GM21576 (cell line): ENCODE measurements around the gene MEX3A.
"Not testable (repeated sequence)": the region's sequence is repeated elsewhere in the genome, so short reads cannot be mapped to it uniquely, and the experiment has no call there.

ENCODE experiments used
- ATAC-seq: cut with Tn5 transposase; IDR thresholded peaks from one replicate; pipeline ENCODE4 v1.9.1; 2021; ENCODE audit warnings: mild to moderate bottlenecking, moderate library complexity; ENCODE audit not compliant: unreplicated experiment

The MEX3A gene

GRCh38 chr1:156118177-156118868 is 36.1 kb upstream of the MEX3A start:
- ATAC-seq: no peak

GRCh38 chr1:156117414-156118176 is 35.3 kb upstream of the MEX3A start:
- ATAC-seq: no peak

- ATAC-seq: not testable (repeated sequence)
Measured at GRCh38 chr1:156116731-156117130, 34.5 kb upstream of the MEX3A start.

GRCh38 chr1:156115514-156116374 is 33.5 kb upstream of the MEX3A start:
- ATAC-seq: no peak

- no peak for ATAC-seq
Measured at GRCh38 chr1:156114919-156115513, 32.8 kb upstream of the MEX3A start.

- peak; percentile 62 for ATAC-seq
Measured at GRCh38 chr1:156114101-156114918, 32.0 kb upstream of the MEX3A start, which contains the start of gene LMNA. LMNA (plus strand) TSS chr1:156114711; CDS start chr1:156114919, 208 bp downstream.

GRCh38 chr1:156113282-156113950 is 31.2 kb upstream of the MEX3A start:
- no peak for ATAC-seq

GRCh38 chr1:156112276-156113137 is 30.2 kb upstream of the MEX3A start:
- ATAC-seq: no peak

GRCh38 chr1:156111355-156111962 is 29.2 kb upstream of the MEX3A start:
- ATAC-seq: no peak

GRCh38 chr1:156110252-156110651 is 28.0 kb upstream of the MEX3A start:
- ATAC-seq: no peak

GRCh38 chr1:156108664-156109241 is 26.5 kb upstream of the MEX3A start:
- no peak for ATAC-seq

GRCh38 chr1:156108057-156108456 is 25.8 kb upstream of the MEX3A start:
- no peak for ATAC-seq

GRCh38 chr1:156106624-156107488 is 24.6 kb upstream of the MEX3A start:
- ATAC-seq: no peak

GRCh38 chr1:156104861-156105832 is 22.9 kb upstream of the MEX3A start:
- ATAC-seq: no peak

GRCh38 chr1:156104065-156104810 is 22.0 kb upstream of the MEX3A start:
- ATAC-seq: no peak
